Large intestine (tissue), 3 donors: ENCODE results near the gene HCN2. TPM values are rescaled to one million over a fixed set of nuclear protein-coding genes. Genes with fewer than 3 reads are reported as not detected.
A peak's percentile ranks its signal among the peaks of the same experiment; 100 is the strongest.

Source experiments
- DNase-seq, 2 donors: peaks; one replicate each; pipeline versions ENCODE4 v3.0.0 to v3.0.0-alpha.2; 2013
- H3K27ac ChIP-seq: one replicate; pipeline ENCODE4 v1.5.1; 2013; ENCODE audit warnings: low read length
- H3K27me3 ChIP-seq: 2 replicates; pipeline ENCODE4 v1.6.1; 2013; ENCODE audit warnings: low read length; ENCODE audit not compliant: control insufficient read depth, insufficient read depth
- H3K36me3 ChIP-seq: 2 replicates; pipeline ENCODE4 v1.6.1; 2013; ENCODE audit warnings: low read length; ENCODE audit not compliant: control insufficient read depth, insufficient read depth
- H3K4me1 ChIP-seq: one replicate; pipeline ENCODE4 v1.6.1; 2013; ENCODE audit warnings: low read length; ENCODE audit not compliant: control insufficient read depth, insufficient read depth
- H3K4me3 ChIP-seq: one replicate; pipeline ENCODE4 v1.5.1; 2013; ENCODE audit warnings: low read length
- H3K9me3 ChIP-seq: one replicate; pipeline ENCODE4 v1.6.1; 2013; ENCODE audit warnings: mild to moderate bottlenecking, low read depth, low read length, moderate library complexity; ENCODE audit not compliant: control insufficient read depth
- WGBS: methylation state at CpG from one replicate; pipeline ENCODE4 v1.1.5; 2013; ENCODE audit warnings: low lambda C conversion rate; ENCODE audit not compliant: insufficient coverage; 5-methylcytosine and 5-hydroxymethylcytosine counted together
- polyA plus RNA-seq: library from polyadenylated mRNA; unstranded; fragments of 120-200 nt; gene quantifications from one replicate; pipeline ENCODE4 v1.2.1, GENCODE V29; 2013

Gene HCN2
- polyA plus RNA-seq, 1 donor, result 0.76 TPM

- peaks cover 4% of the 10 kb centered on the region for H3K4me1 ChIP-seq
- H3K27ac ChIP-seq, result no peak overlapping the region
- peaks cover 4% of the 10 kb centered on the region for H3K27me3 ChIP-seq
- no peaks in the 10 kb centered on the region for H3K9me3 ChIP-seq
- peaks cover 14% of the 10 kb centered on the region for H3K36me3 ChIP-seq
- DNase-seq, result no peak
- H3K4me3 ChIP-seq, result no peak overlapping the region
- WGBS, result no CpG with 5 or more reads among the region's 54 CpGs
Measured at GRCh38 chr19:613732-614567, 24.3 kb downstream of the HCN2 start.

DNA sequence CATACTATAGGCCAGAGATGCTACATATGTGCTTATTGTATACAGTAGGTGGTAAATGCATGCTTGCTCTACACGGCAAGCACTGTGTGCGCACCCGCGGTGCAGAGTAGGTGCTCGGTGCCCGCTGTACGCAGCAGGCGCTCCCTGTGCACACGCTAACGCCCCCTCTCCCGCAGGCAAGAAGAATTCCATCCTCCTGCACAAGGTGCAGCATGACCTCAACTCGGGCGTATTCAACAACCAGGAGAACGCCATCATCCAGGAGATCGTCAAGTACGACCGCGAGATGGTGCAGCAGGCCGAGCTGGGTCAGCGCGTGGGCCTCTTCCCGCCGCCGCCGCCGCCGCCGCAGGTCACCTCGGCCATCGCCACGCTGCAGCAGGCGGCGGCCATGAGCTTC lies 25.9 kb downstream of the HCN2 start:
- WGBS, result no CpG with 5 or more reads among the region's 33 CpGs
- peak in 1 of 2 donors; percentile 57 for DNase-seq
- H3K9me3 ChIP-seq, result no peaks in the 10 kb centered on the region
- no peak overlapping the region for H3K27ac ChIP-seq
- H3K4me3 ChIP-seq, result no peak overlapping the region
- H3K4me1 ChIP-seq, result peaks cover 4% of the 10 kb centered on the region
- H3K27me3 ChIP-seq, result peaks cover 4% of the 10 kb centered on the region
- H3K36me3 ChIP-seq, result peaks cover 28% of the 10 kb centered on the region

DNA sequence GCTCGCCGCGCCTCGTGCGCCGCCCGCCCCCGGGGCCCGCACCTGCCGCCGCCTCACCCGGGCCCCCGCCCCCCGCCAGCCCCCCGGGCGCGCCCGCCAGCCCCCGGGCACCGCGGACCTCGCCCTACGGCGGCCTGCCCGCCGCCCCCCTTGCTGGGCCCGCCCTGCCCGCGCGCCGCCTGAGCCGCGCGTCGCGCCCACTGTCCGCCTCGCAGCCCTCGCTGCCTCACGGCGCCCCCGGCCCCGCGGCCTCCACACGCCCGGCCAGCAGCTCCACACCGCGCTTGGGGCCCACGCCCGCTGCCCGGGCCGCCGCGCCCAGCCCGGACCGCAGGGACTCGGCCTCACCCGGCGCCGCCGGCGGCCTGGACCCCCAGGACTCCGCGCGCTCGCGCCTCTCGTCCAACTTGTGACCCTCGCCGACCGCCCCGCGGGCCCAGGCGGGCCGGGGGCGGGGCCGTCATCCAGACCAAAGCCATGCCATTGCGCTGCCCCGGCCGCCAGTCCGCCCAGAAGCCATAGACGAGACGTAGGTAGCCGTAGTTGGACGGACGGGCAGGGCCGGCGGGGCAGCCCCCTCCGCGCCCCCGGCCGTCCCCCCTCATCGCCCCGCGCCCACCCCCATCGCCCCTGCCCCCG lies 26.5 kb downstream of the HCN2 start:
- Histone ChIP-seq H3K4me1 (peaks cover 4% of the 10 kb centered on the region), H3K27ac (no peak overlapping the region), H3K9me3 (no peaks in the 10 kb centered on the region), H3K4me3 (no peak overlapping the region), H3K27me3 (peaks cover 4% of the 10 kb centered on the region), H3K36me3 (peaks cover 28% of the 10 kb centered on the region)
- WGBS, result no CpG with 5 or more reads among the region's 97 CpGs
- DNase-seq, result no peak

- no peak overlapping the region for H3K4me3 ChIP-seq
- WGBS, result no CpG with 5 or more reads among the region's 58 CpGs
- no peak overlapping the region for H3K27ac ChIP-seq
- H3K27me3 ChIP-seq, result peaks cover 4% of the 10 kb centered on the region
- peaks cover 33% of the 10 kb centered on the region for H3K36me3 ChIP-seq
- H3K4me1 ChIP-seq, result peaks cover 4% of the 10 kb centered on the region
- peaks cover 4% of the 10 kb centered on the region for H3K9me3 ChIP-seq
- no peak for DNase-seq
Measured at GRCh38 chr19:616747-617526, 27.3 kb downstream of the HCN2 start.

DNA sequence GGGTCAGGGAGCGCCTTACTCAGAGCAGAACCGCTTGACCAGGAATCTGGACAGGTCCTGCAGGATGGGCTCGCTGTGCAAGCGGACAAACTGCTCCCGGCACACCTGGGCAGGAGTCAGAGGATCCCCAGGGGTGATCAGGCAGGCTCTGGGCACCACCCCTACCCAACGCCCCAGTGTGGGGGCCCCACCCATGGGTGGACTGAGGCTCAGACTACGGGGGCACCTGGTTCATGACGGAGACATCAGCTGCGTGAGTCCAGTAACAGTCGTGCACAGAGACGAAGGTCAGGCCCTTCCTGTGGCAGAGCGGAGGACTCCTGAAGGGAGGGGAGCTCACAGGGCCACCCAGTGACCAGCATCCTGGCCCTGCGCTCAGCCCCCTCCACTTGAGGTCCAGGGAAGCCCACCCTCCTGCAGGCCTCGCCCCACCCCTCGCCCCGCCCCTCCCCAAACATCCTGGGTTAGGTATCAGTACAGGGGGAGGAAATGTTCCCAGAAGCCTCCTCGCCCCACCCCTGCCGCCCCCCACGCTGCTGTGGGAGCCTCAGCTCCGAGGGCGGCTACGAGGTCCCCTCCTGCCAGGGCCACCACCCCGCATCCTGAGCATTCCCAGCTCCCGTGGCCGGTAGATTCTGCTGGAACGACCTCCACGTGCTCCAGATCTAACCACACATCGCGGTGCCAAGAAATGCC lies 28.0 kb downstream of the HCN2 start:
- Histone ChIP-seq H3K4me3 (no peak overlapping the region), H3K36me3 (peaks cover 34% of the 10 kb centered on the region), H3K27me3 (peaks cover 4% of the 10 kb centered on the region), H3K27ac (no peak overlapping the region), H3K9me3 (peaks cover 4% of the 10 kb centered on the region), H3K4me1 (peaks cover 4% of the 10 kb centered on the region)
- DNase-seq, result no peak
- no CpG with 5 or more reads among the region's 29 CpGs for WGBS

GRCh38 chr19:618247-618619 lies 28.6 kb downstream of the HCN2 start:
- Histone ChIP-seq H3K4me1 (peaks cover 4% of the 10 kb centered on the region), H3K36me3 (peaks cover 37% of the 10 kb centered on the region), H3K27ac (no peak overlapping the region), H3K4me3 (no peak overlapping the region), H3K27me3 (peaks cover 4% of the 10 kb centered on the region), H3K9me3 (peaks cover 4% of the 10 kb centered on the region)
- WGBS, result no CpG with 5 or more reads among the region's 19 CpGs
- no peak for DNase-seq

DNA sequence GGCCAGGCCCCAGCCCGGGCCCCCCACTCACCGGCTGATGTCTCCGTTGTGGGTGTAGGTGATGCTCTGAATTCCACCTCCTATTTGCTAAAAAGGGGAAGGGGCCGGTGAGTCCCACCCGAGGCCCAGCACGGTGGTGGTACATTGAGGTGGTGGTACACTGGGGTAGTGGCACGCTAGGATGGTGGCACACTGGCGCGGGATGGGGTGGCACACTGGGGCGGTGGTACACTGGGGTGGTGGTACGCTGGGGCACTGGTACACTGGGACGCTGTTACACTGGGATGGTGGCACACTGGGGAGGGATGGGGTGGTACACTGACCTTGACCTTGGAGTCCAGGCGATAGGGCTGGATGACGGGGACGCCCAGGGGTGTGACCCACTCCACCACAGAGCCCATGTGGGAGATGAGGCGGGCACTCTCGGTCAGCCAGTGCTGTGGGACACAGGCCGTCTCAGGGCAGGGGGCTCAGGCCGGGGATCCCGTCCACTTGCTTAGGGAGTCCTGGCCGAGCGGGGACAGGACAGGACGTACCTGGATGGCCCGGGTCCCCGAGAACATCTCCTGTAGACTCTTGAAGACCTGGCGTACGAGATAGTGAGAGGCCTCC lies 29.1 kb downstream of the HCN2 start:
- no peak for DNase-seq
- peaks cover 42% of the 10 kb centered on the region for H3K36me3 ChIP-seq
- no peak overlapping the region for H3K4me3 ChIP-seq
- peaks cover 4% of the 10 kb centered on the region for H3K27me3 ChIP-seq
- H3K27ac ChIP-seq, result no peak overlapping the region
- peaks cover 4% of the 10 kb centered on the region for H3K9me3 ChIP-seq
- H3K4me1 ChIP-seq, result peaks cover 4% of the 10 kb centered on the region
- WGBS, result no CpG with 5 or more reads among the region's 27 CpGs

DNA sequence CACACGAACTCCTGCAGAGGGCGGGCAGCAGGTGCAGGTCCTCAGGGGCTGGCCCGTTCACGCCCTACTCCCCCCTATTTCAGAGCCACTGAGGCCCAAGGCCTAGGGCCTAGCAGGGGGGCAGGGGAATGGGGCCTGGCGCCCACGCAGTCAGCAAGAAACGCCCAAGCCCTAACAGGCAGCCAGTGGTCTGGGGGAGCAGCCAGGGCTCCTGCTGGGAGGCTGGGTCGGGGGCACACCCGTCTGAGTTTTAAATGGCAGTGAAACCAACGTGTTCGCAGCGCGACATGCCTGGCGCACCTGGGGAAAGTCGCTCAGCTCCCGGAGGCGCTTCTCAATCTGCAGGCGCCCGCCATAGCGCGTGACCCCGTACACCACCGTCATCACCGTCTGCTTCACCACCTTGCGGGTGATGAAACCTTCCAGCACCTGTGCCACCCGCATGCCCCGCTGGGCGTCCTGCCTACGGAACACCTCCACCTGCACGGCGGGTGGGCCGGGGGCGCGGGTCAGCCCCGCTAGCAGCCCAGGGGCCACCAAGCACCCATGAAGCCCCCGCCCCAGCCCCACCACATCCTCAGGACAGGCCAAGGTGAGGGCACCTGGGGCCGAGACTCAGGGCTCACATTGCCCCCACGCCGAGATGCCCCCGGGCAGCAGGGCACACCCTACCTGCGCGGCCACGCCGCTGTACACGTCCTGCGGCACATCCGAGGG lies 29.8 kb downstream of the HCN2 start:
- Histone ChIP-seq H3K36me3 (peaks cover 47% of the 10 kb centered on the region), H3K4me3 (no peak overlapping the region), H3K27me3 (peaks cover 4% of the 10 kb centered on the region), H3K4me1 (peaks cover 4% of the 10 kb centered on the region), H3K9me3 (peaks cover 4% of the 10 kb centered on the region), H3K27ac (no peak overlapping the region)
- DNase-seq, result no peak
- no CpG with 5 or more reads among the region's 47 CpGs for WGBS

DNA sequence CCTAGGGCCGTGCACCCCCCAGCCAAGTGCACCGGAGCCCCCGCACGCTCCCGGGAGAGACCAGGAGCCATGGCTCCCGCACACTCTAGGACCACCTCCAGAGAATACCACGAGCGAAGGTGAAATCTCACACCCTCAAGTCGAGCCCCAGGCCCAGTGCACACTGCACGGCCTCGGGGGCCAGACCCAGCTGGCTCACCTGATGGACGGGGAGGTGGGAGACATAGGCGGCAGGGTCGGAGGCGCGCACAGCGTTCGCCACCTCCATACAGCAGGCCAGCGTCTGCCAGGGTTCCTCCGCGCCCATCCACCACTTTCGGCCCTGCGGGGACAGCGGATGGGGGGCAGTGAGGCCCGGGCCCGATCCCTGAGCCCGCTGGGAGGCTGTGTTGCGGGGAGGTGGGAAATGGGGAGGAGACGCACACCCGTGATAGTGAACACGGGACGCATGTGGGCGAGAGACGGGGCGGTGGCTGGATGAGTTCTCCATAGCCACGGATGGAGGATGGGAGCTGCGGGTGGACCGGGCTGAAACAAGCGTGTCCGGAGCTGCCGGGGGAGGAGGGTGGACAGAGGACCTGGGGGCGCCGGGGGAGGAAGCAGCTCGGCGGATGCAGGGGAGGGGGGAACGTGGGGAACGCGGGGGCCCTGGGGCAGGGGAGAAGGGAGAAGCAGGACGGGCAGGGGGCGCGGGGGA lies 30.6 kb downstream of the HCN2 start:
- Histone ChIP-seq H3K4me1 (peaks cover 4% of the 10 kb centered on the region), H3K9me3 (peaks cover 4% of the 10 kb centered on the region), H3K4me3 (no peak overlapping the region), H3K36me3 (peaks cover 56% of the 10 kb centered on the region), H3K27ac (no peak overlapping the region), H3K27me3 (peaks cover 4% of the 10 kb centered on the region)
- WGBS, result no CpG with 5 or more reads among the region's 51 CpGs
- DNase-seq, result no peak
